OCI-LY1 (cell line): ENCODE results near the gene MSL3.

Experiments
- CTCF ChIP-seq: fragments of 200-600 bp; sonication (generic), shearing (Covaris generic); IDR thresholded peaks from 2 replicates; pipeline ENCODE4 v1.5.1; 2017; ENCODE audit warnings: mild to moderate bottlenecking, antibody characterized with exemption, low read length, moderate library complexity, mixed read lengths
- EZH2 ChIP-seq: fragments of 200-600 bp; sonication (generic), shearing (Covaris generic); IDR thresholded peaks from 2 replicates; pipeline ENCODE4 v1.8.0; 2017; ENCODE audit warnings: borderline replicate concordance, mixed run types, mild to moderate bottlenecking, antibody characterized with exemption, low read length, moderate library complexity, mixed read lengths

DNA sequence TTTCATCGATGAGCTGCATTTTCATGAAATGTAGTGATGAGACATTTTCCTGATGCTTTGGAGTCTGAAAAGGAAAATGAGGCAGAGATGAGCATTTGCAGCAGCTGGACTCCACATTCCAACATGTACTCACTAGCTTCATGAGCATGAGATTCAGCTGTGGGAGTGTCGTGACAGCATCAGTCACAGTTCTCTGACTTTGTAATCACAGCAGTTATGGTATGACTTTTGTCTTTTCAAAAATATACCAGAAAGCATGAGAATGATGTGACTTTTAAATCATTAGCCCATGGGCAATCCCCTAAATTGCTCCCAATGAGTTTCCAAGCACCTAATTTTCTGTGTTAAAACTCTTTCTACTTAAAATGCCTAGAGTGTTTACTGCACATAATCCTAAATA is 18.3 kb upstream of the MSL3 start:
- TF ChIP-seq CTCF (no peak), EZH2 (no peak)
